OCI-LY7 (cell line): ENCODE results near the gene TTC28.

Experiments
- EZH2phosphoT487 ChIP-seq: fragments of 200-600 bp; sonication (generic); IDR thresholded peaks from 2 replicates; pipeline ENCODE4 v1.6.1; 2018; ENCODE audit warnings: low read depth, borderline replicate concordance, mild to moderate bottlenecking, mixed run types, antibody characterized with exemption, low read length, moderate library complexity, mixed read lengths
- TF ChIP-seq, protein P1 (sequence below): fragments of 200-600 bp; sonication (generic); conservative IDR thresholded peaks from 2 replicates; pipeline ENCODE4 v1.5.1; 2014; ENCODE audit warnings: mild to moderate bottlenecking, antibody characterized with exemption, low read length, moderate library complexity, mixed read lengths

DNA sequence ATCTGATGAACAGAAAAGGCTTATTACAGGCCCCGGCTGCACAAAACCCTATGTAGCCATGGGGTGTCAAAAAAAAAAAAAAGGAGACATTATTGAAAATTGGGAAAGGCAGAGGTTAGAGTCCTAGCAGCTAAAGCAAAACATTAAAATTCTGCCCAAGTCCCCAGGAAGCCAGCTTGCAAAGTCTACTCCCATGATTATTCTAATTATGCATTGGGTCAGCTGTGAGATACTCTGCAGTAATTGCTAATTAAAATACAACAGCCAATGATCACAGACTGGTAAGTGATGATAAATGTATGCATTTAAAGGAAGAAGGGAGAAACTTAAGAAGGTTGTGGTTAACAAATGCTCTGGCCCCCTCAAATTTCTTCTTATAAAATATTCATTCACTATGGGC lies 473.7 kb downstream of the TTC28 start:
- TF ChIP-seq, protein P1, sequence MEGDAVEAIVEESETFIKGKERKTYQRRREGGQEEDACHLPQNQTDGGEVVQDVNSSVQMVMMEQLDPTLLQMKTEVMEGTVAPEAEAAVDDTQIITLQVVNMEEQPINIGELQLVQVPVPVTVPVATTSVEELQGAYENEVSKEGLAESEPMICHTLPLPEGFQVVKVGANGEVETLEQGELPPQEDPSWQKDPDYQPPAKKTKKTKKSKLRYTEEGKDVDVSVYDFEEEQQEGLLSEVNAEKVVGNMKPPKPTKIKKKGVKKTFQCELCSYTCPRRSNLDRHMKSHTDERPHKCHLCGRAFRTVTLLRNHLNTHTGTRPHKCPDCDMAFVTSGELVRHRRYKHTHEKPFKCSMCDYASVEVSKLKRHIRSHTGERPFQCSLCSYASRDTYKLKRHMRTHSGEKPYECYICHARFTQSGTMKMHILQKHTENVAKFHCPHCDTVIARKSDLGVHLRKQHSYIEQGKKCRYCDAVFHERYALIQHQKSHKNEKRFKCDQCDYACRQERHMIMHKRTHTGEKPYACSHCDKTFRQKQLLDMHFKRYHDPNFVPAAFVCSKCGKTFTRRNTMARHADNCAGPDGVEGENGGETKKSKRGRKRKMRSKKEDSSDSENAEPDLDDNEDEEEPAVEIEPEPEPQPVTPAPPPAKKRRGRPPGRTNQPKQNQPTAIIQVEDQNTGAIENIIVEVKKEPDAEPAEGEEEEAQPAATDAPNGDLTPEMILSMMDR = no peak
- no peak for TF ChIP-seq EZH2phosphoT487
